ENCODE measurements around the gene PLCH1. TPM values are rescaled to one million over a fixed set of nuclear protein-coding genes. Genes with fewer than 3 reads are reported as not detected.
"Not testable (repeated sequence)": the region's sequence is repeated elsewhere in the genome, so short reads cannot be mapped to it uniquely, and the experiment has no call there.

The PLCH1 gene
- total RNA-seq, 1 experiment from 2014 or later = 0.78 TPM

DNA sequence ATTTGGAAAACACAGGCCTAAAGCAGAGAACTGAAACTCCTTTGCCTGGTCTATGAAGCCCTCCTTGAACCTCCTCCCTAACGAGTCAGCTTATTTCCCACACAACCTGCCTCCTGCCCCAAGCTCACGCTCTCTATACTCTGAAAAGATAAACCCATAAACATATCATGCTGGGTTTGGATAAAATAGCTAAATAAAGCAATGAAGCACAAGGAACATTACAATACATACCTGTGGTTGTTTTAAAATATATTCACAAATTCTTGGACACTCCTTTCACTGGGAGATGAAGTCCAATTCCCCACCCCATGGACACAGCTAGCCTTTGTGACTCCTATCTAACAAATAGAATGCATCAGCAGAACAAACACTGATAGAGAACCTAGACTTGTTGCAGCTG lies 98.2 kb downstream of the PLCH1 start:
- no peak for DNase-seq (ENCODE audit: low spot score)

DNA sequence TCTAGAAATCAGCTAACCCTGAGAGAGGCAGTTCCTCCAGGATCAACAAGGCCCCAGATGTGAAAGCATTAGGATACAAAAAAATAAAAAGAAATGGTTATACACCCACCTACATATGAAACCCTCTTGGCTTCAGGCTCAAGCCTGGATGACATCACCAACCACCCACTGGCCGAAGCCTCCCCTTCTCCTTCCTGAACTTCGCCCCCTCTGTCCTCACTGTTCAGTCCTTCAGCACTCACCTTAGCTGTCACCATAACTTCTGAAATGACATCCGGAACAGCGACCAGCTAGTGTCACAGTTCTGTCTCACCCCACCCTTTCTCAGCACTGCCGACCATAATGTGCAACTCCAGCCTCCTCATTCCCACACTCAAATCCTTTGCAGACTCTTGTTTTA lies 98.7 kb downstream of the PLCH1 start:
- DNase-seq (ENCODE audit: low spot score) = no peak

DNA sequence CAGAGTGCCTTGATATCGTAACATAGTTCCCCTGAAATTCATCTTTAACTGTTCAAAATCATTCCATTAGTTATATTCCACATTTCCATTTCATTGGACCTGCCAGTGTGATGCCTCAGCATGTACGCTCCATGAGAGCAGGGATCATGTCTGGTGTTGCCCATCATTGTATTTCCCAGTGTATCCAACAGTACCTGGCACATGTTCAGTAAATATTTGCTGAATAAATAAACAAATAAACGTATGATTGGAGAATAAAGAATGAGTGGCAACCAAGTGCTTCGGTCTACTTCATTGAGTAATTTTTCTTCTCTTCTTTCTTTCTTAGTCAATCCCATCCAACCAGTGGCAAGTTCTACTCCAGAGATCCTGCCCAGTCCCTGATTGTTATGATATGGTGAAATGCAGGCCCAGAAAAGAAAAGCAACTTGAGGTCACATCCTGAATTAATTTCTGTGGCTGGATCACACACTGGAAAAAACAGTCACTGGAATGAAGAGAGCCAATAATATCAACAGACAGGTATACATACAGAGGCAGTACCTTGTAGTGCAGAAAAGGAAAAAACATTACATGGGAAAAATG lies 101.2 kb downstream of the PLCH1 start:
- no peak for DNase-seq (ENCODE audit: low spot score)

DNA sequence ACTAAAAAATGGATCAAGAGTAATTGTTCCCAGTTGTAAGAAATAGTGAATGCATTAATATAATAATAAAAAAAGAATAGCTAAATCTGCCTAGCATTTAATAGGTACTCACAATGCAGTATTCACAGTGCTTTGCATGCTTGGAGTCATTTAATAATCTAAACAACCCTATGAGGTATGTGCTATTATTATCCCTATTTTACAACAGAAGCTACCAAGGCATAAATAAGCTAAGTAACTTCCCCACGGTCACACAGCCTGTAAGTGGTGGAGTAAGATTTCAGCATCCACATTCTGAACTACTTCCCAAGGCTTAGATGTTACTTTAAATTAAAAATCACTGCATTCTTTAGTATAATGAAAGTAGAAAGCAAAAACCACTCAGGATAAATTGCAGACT lies 102.9 kb downstream of the PLCH1 start:
- no peak for DNase-seq (ENCODE audit: low spot score)

DNA sequence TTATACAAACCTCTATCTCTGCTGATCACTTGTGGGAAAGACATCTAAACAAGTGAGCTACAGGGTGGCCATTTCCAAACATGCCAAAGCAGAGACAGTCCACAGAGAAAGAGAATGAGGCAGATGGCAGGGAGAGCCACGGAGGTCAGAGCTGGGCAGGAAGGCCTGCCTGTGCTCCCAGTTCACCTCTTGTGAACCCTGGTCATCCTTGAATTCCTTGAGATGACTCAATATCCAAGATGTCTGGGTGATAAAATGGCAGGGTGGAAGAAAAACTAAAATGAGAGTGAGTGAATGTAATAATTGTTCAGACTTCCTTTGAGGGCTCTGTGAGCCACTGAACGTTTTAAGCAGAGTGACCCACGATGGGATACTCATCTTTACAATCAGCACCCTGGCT lies 104.8 kb downstream of the PLCH1 start:
- DNase-seq (ENCODE audit: low spot score) = peak; percentile 45

DNA sequence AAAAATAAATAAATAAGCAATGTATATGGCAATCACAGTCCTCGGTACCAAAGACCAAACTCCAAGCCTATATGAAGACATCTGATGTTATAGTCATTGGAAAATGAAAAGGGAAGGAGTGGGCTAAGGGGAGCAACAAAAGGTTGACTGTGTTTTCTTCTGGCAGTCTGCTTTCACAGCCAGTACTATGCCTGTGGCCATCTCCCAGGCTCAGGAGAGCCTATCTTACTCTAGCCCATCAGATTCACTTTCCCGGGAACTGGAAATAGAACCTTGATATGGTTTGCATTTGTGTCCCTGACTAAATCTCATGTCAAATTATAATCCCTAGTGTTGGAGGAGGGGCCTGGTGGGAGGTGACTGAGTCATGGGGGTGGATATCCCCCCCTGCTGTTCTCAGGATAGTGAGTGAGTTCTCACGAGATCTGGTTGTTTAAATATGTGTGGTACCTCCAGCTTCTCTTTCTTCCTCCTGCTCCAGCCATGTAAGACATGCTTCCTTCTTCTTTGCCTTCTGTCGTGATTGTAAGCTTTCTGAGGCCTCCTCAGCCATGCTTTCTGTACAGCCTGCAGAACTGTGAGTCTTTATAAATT lies 105.3 kb downstream of the PLCH1 start:
- DNase-seq (ENCODE audit: low spot score) = peak; percentile 10

DNA sequence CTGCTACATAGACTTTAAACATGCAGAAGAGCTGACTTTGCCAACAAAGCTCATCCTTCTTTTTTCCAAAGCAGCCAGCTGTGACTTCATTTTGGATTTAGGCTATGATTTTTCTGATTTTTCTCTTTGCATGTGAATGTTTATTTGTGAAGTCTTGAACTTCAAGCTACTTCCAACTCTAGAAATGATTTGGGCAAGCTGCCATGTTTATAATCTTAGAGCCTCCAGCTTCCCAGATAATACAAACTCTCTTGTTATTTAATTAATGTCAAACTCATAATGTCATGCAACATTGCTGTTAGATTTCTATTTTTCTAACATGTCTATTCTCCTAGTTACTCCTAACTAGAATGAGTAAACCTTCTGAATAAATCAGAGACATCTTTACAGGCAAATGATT lies 106.4 kb downstream of the PLCH1 start:
- DNase-seq (ENCODE audit: low spot score) = not testable (repeated sequence)

DNA sequence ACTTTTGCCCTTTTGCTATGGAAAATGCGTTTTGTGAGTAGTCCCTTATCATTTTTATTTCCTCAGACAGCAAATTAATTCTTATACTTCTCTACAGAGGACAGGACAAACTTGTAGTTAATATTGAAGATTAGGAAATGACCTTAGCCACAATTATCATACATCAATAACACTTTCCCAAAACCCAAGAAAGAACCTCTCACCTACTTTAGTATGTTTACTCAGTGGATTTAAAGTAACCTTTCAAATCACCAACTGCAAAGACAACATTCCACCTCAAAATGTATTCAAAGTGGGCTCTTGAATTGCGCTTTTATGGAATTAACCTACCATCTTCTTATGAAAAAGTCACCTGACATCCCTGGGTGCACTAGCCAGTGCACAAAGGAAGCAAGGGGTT lies 107.3 kb downstream of the PLCH1 start:
- DNase-seq (ENCODE audit: low spot score) = no peak

DNA sequence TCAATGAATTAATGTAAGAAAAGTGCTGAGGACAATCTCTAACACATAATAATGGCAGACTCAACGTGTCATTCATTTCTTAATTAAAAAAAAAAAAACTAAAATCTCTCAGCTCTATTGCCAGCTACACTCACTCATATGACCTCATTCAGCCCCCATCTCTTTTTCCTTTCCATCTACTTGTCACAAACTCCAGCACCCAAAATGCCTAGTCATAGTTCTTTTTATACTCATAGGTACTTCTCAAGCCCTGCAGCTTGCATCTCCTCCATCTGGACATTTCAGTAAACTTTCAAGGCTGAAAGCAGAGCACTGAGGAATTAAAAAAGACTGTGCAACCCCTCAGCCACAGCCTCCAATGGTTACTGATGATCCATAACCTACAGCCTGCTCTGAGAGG lies 109.8 kb downstream of the PLCH1 start:
- DNase-seq (ENCODE audit: low spot score) = no peak

DNA sequence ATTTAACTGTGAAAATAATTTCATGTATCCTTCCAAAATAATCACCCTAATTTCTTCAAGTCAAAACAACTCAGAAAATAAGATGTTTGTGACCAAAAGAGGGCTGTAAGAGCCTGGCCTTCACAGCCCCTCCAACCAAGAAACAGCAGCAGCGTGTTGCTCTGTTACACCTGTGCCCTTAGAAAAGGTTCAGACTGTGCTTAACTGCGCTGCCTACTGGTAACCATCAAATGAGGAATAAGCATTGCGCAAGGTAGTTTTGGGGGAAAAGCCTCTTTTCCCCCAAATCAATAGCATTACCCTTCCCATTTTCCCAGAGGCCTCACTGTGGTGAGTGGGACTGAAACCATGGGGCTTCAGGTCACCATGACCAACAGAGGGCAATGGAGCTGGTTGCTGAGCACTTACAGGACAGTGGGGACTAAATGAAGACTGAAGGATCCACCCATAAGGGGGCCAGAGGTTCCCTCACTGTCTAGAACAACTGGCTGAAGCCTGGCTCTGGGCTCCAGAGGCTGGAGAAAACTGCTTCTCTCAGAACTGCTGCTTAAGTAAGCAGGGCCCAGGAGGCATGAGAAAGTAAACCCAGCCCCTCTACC lies 110.7 kb downstream of the PLCH1 start:
- DNase-seq (ENCODE audit: low spot score) = no peak

DNA sequence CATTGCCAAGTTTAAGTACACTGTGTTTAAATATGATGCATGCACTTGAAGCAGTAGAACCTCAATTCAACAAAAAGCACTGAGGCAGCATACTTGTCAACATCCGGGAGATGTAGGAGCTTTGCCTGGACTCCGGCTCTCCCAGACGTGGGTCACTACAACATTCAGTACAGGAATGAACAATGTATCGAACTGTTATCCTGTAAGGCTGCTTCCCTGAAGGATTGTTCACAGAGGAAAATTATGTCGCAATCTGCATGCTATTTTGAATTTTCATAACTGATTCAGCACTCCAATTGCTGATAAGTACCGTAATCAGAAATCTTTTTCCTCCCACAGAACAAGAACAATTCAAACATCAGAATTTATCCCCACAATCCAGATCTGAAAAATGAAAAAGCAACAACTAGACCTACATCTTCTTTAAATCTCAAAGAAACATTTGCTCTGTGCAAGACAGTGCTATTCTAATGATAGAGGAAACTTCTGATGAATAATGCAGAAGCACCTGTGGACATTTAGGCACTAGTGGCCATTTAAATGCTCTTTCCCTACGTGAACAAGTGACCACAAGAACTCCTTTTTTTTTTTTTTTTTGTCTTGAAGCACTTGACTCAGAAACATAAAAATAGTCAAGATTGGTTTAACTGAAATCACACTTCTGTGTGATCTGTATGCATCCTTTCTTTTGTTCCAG lies 113.4 kb downstream of the PLCH1 start:
- no peak for DNase-seq (ENCODE audit: low spot score)

DNA sequence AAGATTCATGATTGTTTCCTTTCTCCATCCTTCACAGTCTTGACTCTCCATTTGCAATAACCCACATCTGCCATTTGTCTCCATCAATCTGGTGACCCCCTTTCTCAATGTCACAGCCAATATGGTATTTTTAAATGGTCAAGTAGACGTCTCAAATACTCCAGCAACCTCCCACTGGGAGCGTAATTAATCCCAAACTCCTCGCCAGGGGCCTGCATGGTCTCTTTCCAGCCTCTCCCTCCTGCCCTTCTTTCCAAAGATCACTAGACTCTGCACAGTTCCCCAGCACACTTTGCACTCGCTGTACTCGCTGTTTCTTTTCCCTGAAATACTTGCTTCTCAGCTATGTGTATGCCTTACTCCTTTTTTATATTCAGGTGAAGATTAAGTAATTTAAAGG lies 115.3 kb downstream of the PLCH1 start:
- no peak for DNase-seq (ENCODE audit: low spot score)

DNA sequence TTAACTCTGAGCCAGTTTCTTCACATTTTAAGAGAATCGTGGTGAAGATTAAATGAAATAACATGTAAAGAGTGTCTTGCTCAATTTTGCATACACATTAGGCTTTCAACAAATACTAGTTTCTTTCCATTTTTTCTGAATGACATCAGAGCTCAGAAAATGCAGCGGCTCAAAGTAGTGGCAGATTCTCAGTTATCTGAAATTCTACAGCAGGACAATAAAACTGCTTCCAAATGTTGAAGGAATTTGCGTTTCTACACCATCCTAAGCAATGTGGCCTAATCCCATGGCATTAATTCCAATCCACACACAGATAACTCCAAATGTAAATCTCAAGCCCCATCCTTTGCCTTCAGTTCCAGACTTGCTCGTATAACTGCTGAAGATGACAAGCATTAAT lies 115.8 kb downstream of the PLCH1 start:
- no peak for DNase-seq (ENCODE audit: low spot score)

DNA sequence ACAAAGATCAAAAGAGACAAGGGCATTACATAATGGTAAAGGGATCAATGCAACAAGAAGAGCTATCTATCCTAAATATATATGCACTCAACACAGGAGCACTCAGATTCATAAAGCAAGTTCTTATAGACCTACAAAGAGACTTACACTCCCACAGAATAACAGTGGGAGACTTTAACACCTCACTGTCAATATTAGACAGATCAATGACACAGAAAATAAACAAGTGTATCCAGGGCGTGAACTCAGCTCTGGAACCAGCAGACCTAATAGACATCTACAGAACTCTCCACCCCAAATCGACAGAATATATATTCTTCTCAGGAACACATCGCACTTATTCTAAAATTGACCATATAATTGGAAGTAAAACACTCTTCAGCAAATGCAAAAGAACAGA lies 122.2 kb downstream of the PLCH1 start:
- not testable (repeated sequence) for DNase-seq (ENCODE audit: low spot score)

DNA sequence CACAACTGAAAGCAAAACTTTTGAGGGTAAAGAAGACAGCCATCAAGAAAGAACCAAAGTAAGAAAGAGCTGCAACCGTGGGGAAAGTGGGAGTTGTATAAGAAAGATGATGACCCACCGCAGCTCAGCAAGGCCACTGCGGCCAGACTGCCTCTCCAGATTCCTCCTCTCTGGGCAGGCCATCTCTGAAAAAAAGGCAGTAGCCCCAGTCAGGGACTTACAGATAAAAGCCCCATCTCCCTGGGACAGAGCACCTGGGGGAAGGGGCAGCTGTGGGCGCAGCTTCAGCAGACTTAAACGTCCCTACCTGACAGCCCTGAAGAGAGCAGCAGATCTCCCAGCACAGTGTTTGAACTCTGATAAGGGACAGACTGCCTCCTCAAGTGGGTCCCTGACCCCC lies 124.3 kb downstream of the PLCH1 start:
- not testable (repeated sequence) for DNase-seq (ENCODE audit: low spot score)

DNA sequence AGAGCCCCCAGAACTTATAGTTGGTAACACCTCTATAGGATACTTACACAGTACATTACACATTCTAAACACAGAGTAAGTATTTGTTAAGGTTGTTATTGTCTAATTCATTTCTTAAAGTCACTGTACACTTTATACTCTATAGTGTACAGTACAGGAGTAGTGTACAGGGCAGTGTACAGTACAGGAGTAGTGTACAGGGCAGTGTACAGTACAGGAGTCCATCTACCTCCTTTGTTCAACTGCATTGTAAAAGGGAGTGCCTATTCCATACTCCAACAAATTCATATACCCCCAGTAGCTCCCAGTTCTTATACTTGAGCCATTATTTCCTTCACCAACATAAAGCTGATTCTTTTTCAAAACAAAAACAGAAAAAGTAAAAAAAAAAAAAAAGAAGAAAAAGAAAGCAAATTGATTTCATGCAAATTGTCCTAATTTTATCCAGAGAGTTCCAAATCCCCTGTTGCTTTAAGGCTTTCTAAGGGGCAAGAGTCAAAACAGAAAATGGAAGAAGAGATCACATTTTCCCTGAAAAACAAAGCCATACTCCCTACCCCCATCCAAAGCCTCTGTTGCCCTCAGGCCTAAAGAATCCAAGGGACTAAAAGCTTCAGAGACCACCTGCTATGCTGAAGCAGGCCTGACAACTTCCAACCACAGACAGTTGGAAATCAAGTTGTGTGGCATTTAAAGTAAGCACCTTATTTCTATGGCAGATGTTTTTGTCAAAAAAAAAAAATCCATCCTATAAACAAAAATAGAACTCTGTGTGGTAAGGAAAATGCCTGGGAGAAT lies 125.6 kb downstream of the PLCH1 start:
- no peak for DNase-seq (ENCODE audit: low spot score)

DNA sequence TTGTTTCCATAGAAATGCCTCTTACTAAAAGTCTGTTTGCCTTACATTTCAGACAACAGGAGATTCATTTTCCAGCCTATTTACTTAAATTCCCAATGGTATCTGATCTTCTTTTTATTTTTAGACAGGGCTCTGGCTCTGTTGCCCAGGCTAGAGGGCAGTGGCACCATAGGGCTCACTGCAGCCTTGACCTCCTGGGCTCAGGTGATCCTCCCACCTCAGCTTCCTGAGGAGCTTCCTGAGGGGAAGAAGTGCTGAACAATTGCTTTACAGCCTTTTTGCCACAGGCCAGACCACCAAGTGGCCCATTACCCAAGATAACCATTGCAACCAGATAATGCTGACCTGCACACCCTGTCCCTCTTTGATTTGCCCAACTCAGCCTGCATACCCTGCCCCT lies 126.3 kb downstream of the PLCH1 start:
- no peak for DNase-seq (ENCODE audit: low spot score)

DNA sequence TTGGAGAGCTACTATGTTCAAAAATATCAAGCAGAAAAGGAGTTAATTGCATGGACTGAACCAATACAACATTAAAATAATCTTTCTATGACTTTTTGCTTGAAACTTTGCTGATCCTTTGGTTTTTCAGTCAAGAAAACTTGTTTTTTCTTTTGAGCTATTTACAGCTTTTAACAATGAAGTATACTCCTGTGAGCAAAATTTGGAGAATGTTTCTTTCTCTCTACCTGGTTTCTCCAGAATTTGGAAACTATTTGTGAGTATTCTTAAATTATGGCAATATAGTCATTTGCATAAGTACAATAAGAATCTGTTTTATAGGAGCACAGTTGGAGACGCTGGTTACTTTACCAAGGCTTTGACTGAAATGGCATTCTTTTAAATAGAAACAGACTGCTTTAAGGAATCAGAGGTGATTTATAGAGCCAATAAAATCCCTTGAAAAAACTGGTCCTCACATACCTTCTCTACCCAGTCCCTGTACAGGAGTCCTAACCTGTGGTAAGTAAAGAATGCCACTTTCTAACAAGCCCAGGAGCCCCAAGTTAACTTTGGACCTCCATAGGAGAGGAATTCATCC lies 127.4 kb downstream of the PLCH1 start:
- no peak for DNase-seq (ENCODE audit: low spot score)

DNA sequence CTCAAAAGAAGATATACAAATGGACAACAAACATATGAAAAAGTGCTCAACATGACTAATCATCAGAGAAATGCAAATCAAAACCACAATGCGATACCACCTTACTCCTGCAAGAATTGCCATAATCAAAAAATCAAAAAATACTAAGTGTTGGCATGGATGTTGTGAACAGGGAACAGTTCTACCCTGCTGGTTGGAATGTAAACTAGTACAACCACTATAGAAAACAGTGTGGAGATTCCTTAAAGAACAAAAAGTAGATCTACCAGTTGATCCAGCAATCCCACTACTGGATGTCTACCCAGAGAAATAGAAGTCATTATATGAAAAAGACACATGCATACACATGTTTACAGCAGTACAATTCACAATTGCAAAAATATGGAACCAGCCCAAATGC lies 129.7 kb downstream of the PLCH1 start:
- not testable (repeated sequence) for DNase-seq (ENCODE audit: low spot score)

DNA sequence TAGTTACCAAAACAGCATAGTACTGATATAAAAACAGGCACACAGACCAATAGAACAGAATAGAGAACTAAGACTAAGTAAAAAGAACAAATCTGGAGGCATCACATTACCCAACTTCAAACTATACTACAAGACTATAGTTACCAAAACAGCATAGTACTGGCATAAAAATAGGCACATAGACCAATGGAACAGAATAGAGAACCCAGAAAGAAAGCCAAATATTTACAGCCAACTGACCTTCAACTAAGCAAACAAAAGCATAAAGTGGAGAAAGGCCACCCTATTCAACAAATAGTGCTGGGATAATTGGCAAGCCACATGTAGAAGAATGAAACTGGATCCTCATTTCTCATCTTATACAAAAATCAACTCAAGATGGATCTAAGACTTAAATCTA lies 130.5 kb downstream of the PLCH1 start:
- DNase-seq (ENCODE audit: low spot score) = not testable (repeated sequence)

DNA sequence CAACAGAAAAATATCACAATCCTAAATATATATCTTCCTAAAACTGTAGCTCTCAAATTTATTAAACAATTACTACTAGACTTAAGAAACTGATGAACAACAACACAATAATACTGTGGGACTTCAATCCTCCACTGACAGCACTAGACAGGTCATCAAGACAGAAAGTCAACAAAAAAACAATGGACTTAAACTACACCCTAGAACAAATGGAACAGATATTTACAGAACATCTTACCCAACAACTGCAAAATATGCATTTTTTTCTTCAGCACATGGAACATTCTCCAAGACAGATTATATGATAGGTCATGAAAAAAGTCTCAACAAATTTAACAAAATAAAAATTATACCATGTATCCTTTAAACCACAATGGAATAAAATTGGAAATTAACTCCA lies 133.4 kb downstream of the PLCH1 start:
- DNase-seq (ENCODE audit: low spot score) = no peak

DNA sequence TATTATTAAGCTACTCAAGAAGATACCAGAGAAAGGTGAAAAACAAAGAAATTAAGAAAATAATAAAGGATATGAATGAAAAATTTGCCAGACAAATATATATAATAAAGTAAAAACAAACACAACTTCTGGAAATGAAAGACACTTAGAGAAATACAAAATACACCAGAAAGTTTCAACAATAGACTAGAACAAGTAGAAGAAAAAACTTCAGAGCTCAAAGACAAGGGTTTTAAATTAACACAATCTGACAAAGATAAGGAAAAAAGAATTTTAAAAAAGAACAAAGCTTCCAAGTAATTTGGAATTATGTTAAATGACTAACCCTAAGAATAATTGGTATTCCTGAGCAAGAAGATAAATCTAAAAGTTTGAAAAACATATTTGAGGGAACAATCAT lies 135.3 kb downstream of the PLCH1 start:
- DNase-seq (ENCODE audit: low spot score) = no peak
